ENCODE measurements around the gene ZNF385C. TPM values are rescaled to one million over a fixed set of nuclear protein-coding genes. Genes with fewer than 3 reads are reported as not detected.

Gene ZNF385C
- total RNA-seq, 1 donor from 2014 or later, result 1.3 TPM

GRCh38 chr17:42133461-42134041, 35.3 kb upstream of the ZNF385C start:
- Mint-ChIP-seq H3K4me1 (ENCODE audit: unreplicated experiment) (peaks cover 70% of the 10 kb centered on the region), H3K9me3 (ENCODE audit: unreplicated experiment) (no peaks in the 10 kb centered on the region), H3K4me3 (ENCODE audit: unreplicated experiment) (no peak overlapping the region), H3K36me3 (ENCODE audit: low read depth, unreplicated experiment) (peaks cover 26% of the 10 kb centered on the region), H3K27me3 (ENCODE audit: unreplicated experiment) (peaks cover 11% of the 10 kb centered on the region), H3K27ac (ENCODE audit: unreplicated experiment) (peak overlapping the region; percentile 79)
- DNase-seq (ENCODE audit: low spot score), result no peak
- no peak for TF ChIP-seq CTCF (IDR thresholded peaks at IDR 0.05; ENCODE audit: unreplicated experiment)

- TF ChIP-seq CTCF (IDR thresholded peaks at IDR 0.05; ENCODE audit: unreplicated experiment), result no peak
- Mint-ChIP-seq H3K36me3 (ENCODE audit: low read depth, unreplicated experiment) (peaks cover 31% of the 10 kb centered on the region), H3K27me3 (ENCODE audit: unreplicated experiment) (peaks cover 11% of the 10 kb centered on the region), H3K4me3 (ENCODE audit: unreplicated experiment) (peak overlapping the region; percentile 51), H3K27ac (ENCODE audit: unreplicated experiment) (peak overlapping the region; percentile 79), H3K4me1 (ENCODE audit: unreplicated experiment) (peaks cover 66% of the 10 kb centered on the region), H3K9me3 (ENCODE audit: unreplicated experiment) (no peaks in the 10 kb centered on the region)
- no peak for DNase-seq (ENCODE audit: low spot score)
Observed at GRCh38 chr17:42132941-42133340, 34.7 kb upstream of the ZNF385C start.

- H3K9me3 Mint-ChIP-seq (ENCODE audit: unreplicated experiment), result no peaks in the 10 kb centered on the region
- TF ChIP-seq CTCF (IDR thresholded peaks at IDR 0.05; ENCODE audit: unreplicated experiment), result no peak
- H3K4me3 Mint-ChIP-seq (ENCODE audit: unreplicated experiment), result no peak overlapping the region
- peaks cover 38% of the 10 kb centered on the region for H3K36me3 Mint-ChIP-seq (ENCODE audit: low read depth, unreplicated experiment)
- peak overlapping the region; percentile 84 for H3K27ac Mint-ChIP-seq (ENCODE audit: unreplicated experiment)
- no peak for DNase-seq (ENCODE audit: low spot score)
- H3K4me1 Mint-ChIP-seq (ENCODE audit: unreplicated experiment), result peaks cover 65% of the 10 kb centered on the region
- peaks cover 11% of the 10 kb centered on the region for H3K27me3 Mint-ChIP-seq (ENCODE audit: unreplicated experiment)
Observed at GRCh38 chr17:42131981-42132432, 33.7 kb upstream of the ZNF385C start.

- no peak for DNase-seq (ENCODE audit: low spot score)
- H3K27me3 Mint-ChIP-seq (ENCODE audit: unreplicated experiment), result peaks cover 11% of the 10 kb centered on the region
- H3K4me3 Mint-ChIP-seq (ENCODE audit: unreplicated experiment), result peak overlapping the region; percentile 21
- no peaks in the 10 kb centered on the region for H3K9me3 Mint-ChIP-seq (ENCODE audit: unreplicated experiment)
- no peak for TF ChIP-seq CTCF (IDR thresholded peaks at IDR 0.05; ENCODE audit: unreplicated experiment)
- H3K4me1 Mint-ChIP-seq (ENCODE audit: unreplicated experiment), result peaks cover 59% of the 10 kb centered on the region
- H3K36me3 Mint-ChIP-seq (ENCODE audit: low read depth, unreplicated experiment), result peaks cover 42% of the 10 kb centered on the region
- H3K27ac Mint-ChIP-seq (ENCODE audit: unreplicated experiment), result peak overlapping the region; percentile 84
Observed at GRCh38 chr17:42131232-42131631, 33.0 kb upstream of the ZNF385C start.

GRCh38 chr17:42130310-42130936, 32.1 kb upstream of the ZNF385C start:
- H3K27ac Mint-ChIP-seq (ENCODE audit: unreplicated experiment), result peak overlapping the region; percentile 68
- no peak overlapping the region for H3K4me3 Mint-ChIP-seq (ENCODE audit: unreplicated experiment)
- H3K27me3 Mint-ChIP-seq (ENCODE audit: unreplicated experiment), result peaks cover 6% of the 10 kb centered on the region
- no peak for TF ChIP-seq CTCF (IDR thresholded peaks at IDR 0.05; ENCODE audit: unreplicated experiment)
- no peaks in the 10 kb centered on the region for H3K9me3 Mint-ChIP-seq (ENCODE audit: unreplicated experiment)
- no peak for DNase-seq (ENCODE audit: low spot score)
- H3K4me1 Mint-ChIP-seq (ENCODE audit: unreplicated experiment), result peaks cover 51% of the 10 kb centered on the region
- peaks cover 46% of the 10 kb centered on the region for H3K36me3 Mint-ChIP-seq (ENCODE audit: low read depth, unreplicated experiment)

Measured in endothelial cell (in vitro differentiated cells).